ENCODE measurements around the gene CLEC16A. TPM values are rescaled to one million over a fixed set of nuclear protein-coding genes. Genes with fewer than 3 reads are reported as not detected.

The CLEC16A gene
- total and polyA plus RNA-seq, 9 of the 15 experiments (the other 6 are each of a cell fraction or from before 2014, with no cell fraction given) = 1.00 to 22.3 (median 10.0) TPM

DNA sequence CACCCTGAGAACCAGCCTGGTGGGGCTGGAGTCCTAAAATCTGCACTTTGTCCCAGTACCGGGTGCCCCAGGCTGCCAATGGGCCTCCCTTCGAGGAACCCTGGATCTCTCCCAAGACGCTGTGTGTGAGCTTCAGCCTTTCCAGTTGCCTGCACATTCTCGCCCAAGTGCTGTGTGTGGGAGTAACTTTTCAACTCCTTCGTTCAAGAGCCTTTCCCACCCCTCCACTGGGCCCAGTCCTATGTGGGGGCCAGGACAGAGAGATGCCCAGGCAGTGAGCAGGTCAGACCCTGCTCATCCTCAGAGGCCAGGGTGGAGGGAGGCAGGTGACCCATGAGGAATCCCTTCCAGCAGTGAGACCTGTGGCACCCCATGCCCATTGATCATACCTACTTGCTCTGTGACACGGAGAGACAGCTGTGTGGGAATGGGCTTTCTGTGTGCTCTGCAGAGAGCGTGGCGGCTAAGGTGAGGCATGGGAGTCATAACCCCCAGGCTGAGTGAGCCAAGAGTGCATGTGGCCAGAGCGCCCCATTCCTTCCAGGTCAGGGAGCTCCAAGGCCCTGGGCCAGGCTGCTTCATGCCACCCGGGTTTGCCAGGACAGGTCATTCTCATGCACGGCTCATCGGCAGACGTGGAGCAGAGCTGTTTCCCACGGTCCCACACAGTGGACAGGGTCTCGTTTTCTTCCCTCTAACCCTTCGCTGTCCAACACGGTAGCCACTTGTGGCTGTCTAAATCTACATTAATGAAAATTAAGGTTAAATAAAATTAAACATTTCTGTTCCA lies 154.4 kb downstream of the CLEC16A start:
- H3K27me3 ChIP-seq (ENCODE audit: control insufficient read depth in 2 of 2, insufficient read depth in 2 of 2, low read length in 2 of 2) = no peaks in the 10 kb centered on the region
- H3K36me3 ChIP-seq (ENCODE audit: control insufficient read depth, insufficient read depth, low read length) = peaks cover 13% of the 10 kb centered on the region; the same call in 1 of the 3 replicates
- BruUV-seq (replicated peaks) = no TSS peak
- peaks cover 4% of the 10 kb centered on the region for H3K9me1 ChIP-seq (ENCODE audit: control insufficient read depth, insufficient read depth, low read length)
- peaks cover 12% of the 10 kb centered on the region; the same call in 1 of the 2 replicates for H4K20me1 ChIP-seq (replicated peaks; ENCODE audit: control insufficient read depth, insufficient read depth, low read length)
- H3K9ac ChIP-seq (ENCODE audit: insufficient read depth in 1 of 2, low read depth in 2 of 2, low read length in 2 of 2) = no peak overlapping the region
- WGBS (ENCODE audit: insufficient coverage, low coverage, missing lambda C conversion rate) = 84% methylated on average over 15 of the region's 17 CpGs
- H2AFZ ChIP-seq (ENCODE audit: low read depth, low read length) = no peak overlapping the region
- CTCF ChIA-PET (ENCODE audit: low intra/inter-chr PET ratio) = no interaction called here
- H3K4me3 ChIP-seq = no peak overlapping the region
- H3K4me2 ChIP-seq (ENCODE audit: insufficient read depth, low read length) = no peak overlapping the region
- no peak overlapping the region for H3K27ac ChIP-seq (ENCODE audit: extremely low read depth, low read depth, low read length)
- TF ChIP-seq FOXA3 (CRISPR knock-in tag; conservative IDR thresholded peaks at IDR 0.05 in 1 of 2, IDR thresholded peaks at IDR 0.05 in 1 of 2) = no peak
- no peak for TF ChIP-seq HNRNPL (IDR thresholded peaks at IDR 0.05; ENCODE audit: low read depth, low read length)
- TF ChIP-seq ZNF140 (CRISPR knock-in tag; IDR thresholded peaks at IDR 0.05) = no peak
- TF ChIP-seq PHF20 (IDR thresholded peaks at IDR 0.05; ENCODE audit: partially characterized antibody) = no peak
- TF ChIP-seq SPI1 (IDR thresholded peaks at IDR 0.05; ENCODE audit: borderline replicate concordance, low read depth, low read length) = no peak
- no peak for TF ChIP-seq ZBTB1 (CRISPR knock-in tag; IDR thresholded peaks at IDR 0.05; ENCODE audit: borderline replicate concordance, low read depth)
- no peak for TF ChIP-seq SNRNP70 (optimal IDR thresholded peaks at IDR 0.05; ENCODE audit: low read depth, low read length)
- TF ChIP-seq, protein P1, sequence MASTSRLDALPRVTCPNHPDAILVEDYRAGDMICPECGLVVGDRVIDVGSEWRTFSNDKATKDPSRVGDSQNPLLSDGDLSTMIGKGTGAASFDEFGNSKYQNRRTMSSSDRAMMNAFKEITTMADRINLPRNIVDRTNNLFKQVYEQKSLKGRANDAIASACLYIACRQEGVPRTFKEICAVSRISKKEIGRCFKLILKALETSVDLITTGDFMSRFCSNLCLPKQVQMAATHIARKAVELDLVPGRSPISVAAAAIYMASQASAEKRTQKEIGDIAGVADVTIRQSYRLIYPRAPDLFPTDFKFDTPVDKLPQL (IDR thresholded peaks at IDR 0.05; ENCODE audit: extremely low read depth, insufficient read length) = no peak
- TF ChIP-seq KLF13 (tag; IDR thresholded peaks at IDR 0.05; ENCODE audit: borderline replicate concordance, low read depth) = no peak
- TF ChIP-seq NR2C1 (IDR thresholded peaks at IDR 0.05) = no peak
- TF ChIP-seq NR2C1 (tag; IDR thresholded peaks at IDR 0.05) = no peak
- TF ChIP-seq ZNF165 (CRISPR knock-in tag; IDR thresholded peaks at IDR 0.05; ENCODE audit: borderline replicate concordance) = no peak
- TF ChIP-seq RBM22 (IDR thresholded peaks at IDR 0.05; ENCODE audit: low read depth, low read length, poor library complexity, severe bottlenecking) = no peak
- TF ChIP-seq HNRNPUL1 (IDR thresholded peaks at IDR 0.05; ENCODE audit: low read length) = no peak
- TF ChIP-seq, protein P2, sequence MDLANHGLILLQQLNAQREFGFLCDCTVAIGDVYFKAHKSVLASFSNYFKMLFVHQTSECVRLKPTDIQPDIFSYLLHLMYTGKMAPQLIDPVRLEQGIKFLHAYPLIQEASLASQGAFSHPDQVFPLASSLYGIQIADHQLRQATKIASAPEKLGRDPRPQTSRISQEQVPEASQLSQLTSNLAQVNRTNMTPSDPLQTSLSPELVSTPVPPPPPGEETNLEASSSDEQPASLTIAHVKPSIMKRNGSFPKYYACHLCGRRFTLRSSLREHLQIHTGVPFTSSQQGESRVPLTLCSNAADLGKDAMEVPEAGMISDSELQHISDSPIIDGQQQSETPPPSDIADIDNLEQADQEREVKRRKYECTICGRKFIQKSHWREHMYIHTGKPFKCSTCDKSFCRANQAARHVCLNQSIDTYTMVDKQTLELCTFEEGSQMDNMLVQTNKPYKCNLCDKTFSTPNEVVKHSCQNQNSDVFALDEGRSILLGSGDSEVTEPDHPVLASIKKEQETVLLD (IDR thresholded peaks at IDR 0.05) = no peak
- no peak for TF ChIP-seq ZNF274 (IDR thresholded peaks at IDR 0.05; ENCODE audit: borderline replicate concordance, low read depth, low read length)
- no peak for TF ChIP-seq ARID1B (IDR thresholded peaks at IDR 0.05)
- no peak for TF ChIP-seq FIP1L1 (IDR thresholded peaks at IDR 0.05; ENCODE audit: low read depth, low read length, poor library complexity, severe bottlenecking)
- no peak for TF ChIP-seq TEAD4 (IDR thresholded peaks at IDR 0.05; ENCODE audit: low read length)
- no peak for TF ChIP-seq TEAD4 (CRISPR knock-in tag; IDR thresholded peaks at IDR 0.05; ENCODE audit: borderline replicate concordance)
- POLR2A ChIA-PET = interaction anchor here (0.6 to 1.2 kb wide), 2 partner anchors 18 to 156 kb away, joined by 3 to 5 read pairs; no protein-coding TSS in a partner anchor
- DNase-seq (ENCODE audit: extremely low read depth in 1 of 4, low spot score in 3 of 4) (no peak), FAIRE-seq (no peak), ATAC-seq (no peak)
- no peaks in the 10 kb centered on the region for H3K79me2 ChIP-seq (ENCODE audit: control insufficient read depth, insufficient read depth, low read length)
- in situ Hi-C loops (cut with MboI) = no loop called here
- peaks cover 52 to 61% of the 10 kb centered on the region in 2 experiments for H3K4me1 ChIP-seq (replicated peaks in 1 of 2; ENCODE audit: control insufficient read depth in 2 of 2, insufficient read depth in 2 of 2, low read length in 2 of 2)
- H3K9me3 ChIP-seq (replicated peaks; ENCODE audit: control insufficient read depth, insufficient read depth, low read depth, low read length) = no peaks in the 10 kb centered on the region
- intact Hi-C loops (cut with micrococcal nuclease) = no loop called here

Data from K562 (cell line).